HG03575 (cell line): ENCODE measurements around the gene KATNB1.

Experiments
- ATAC-seq: cut with Tn5 transposase; IDR thresholded peaks from one replicate; pipeline ENCODE4 v1.9.1; 2021; ENCODE audit not compliant: unreplicated experiment, insufficient number of reproducible peaks, low FRiP score; ENCODE audit errors: extremely low read depth

The KATNB1 gene

GRCh38 chr16:57752581-57753447, 17.2 kb downstream of the KATNB1 start:
- no peak for ATAC-seq

GRCh38 chr16:57753448-57754353, 18.1 kb downstream of the KATNB1 start:
- ATAC-seq, result no peak

- ATAC-seq, result no peak
Observed at GRCh38 chr16:57754354-57755060, 18.9 kb downstream of the KATNB1 start.

- no peak for ATAC-seq
Observed at GRCh38 chr16:57755061-57755684, 19.6 kb downstream of the KATNB1 start.

- no peak for ATAC-seq
Observed at GRCh38 chr16:57755726-57756423, 20.3 kb downstream of the KATNB1 start.

GRCh38 chr16:57756424-57757325, 21.1 kb downstream of the KATNB1 start:
- no peak for ATAC-seq

GRCh38 chr16:57757326-57757786, 21.8 kb downstream of the KATNB1 start:
- ATAC-seq, result no peak

GRCh38 chr16:57757883-57758282, 22.3 kb downstream of the KATNB1 start:
- no peak for ATAC-seq

- ATAC-seq, result no peak
Observed at GRCh38 chr16:57758331-57759117, 23.0 kb downstream of the KATNB1 start.

- ATAC-seq, result no peak
Observed at GRCh38 chr16:57759131-57759530, 23.6 kb downstream of the KATNB1 start.

- no peak for ATAC-seq
Observed at GRCh38 chr16:57759541-57760356, 24.2 kb downstream of the KATNB1 start.

- no peak for ATAC-seq
Observed at GRCh38 chr16:57760357-57761160, 25.0 kb downstream of the KATNB1 start.

GRCh38 chr16:57761301-57761700, 25.7 kb downstream of the KATNB1 start:
- ATAC-seq, result no peak

GRCh38 chr16:57761957-57762356, 26.4 kb downstream of the KATNB1 start:
- ATAC-seq, result no peak
